GM18498 (cell line): Measurements from ENCODE around the gene ALOX12B.
"Not testable (repeated sequence)": the region's sequence is repeated elsewhere in the genome, so short reads cannot be mapped to it uniquely, and the experiment has no call there.

Experiments
- ATAC-seq: cut with Tn5 transposase; IDR thresholded peaks from one replicate; pipeline ENCODE4 v1.9.1; 2021; ENCODE audit warnings: mild to moderate bottlenecking, moderate library complexity; ENCODE audit not compliant: unreplicated experiment

Gene ALOX12B

DNA sequence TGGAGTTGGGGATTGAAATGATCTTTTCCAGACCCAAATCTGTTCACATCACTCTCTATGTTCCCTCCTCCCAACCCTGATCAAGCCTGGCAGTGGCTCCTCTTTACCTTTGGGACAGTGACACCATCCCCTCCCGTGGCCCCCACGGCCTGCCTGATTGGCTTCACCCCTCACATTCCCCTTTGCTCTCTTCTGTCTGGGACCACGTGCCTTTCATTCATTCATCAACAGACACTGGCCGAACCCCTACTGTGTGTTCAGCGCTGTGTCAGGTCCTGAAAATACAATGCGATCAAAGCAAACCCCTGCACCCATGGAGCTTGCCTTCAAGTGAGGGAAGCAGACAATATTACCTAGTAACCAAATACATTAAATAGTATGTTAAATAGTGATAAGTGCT is 2.2 kb upstream of the ALOX12B start:
- ATAC-seq: no peak

DNA sequence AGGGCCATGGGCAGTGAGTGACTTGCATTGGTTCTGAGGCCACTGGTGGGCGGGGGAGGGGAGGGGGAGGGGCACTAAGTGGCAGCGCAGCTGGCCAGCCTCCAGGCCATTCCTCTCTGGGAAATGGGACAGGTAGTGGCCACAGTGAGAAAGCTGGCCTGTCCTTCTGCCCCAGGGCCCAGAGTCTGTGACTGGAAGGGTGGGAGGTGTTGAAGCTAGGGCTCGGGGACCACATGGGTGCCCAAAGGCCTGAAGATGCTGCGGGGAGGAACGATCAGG is 375 bp upstream of the ALOX12B start:
- ATAC-seq: no peak

- no peak for ATAC-seq
Observed at GRCh38 chr17:8084250-8084649, 3.3 kb downstream of the ALOX12B start.

GRCh38 chr17:8082292-8082691 is 5.2 kb downstream of the ALOX12B start:
- ATAC-seq: no peak

GRCh38 chr17:8081876-8082275 is 5.6 kb downstream of the ALOX12B start:
- no peak for ATAC-seq

DNA sequence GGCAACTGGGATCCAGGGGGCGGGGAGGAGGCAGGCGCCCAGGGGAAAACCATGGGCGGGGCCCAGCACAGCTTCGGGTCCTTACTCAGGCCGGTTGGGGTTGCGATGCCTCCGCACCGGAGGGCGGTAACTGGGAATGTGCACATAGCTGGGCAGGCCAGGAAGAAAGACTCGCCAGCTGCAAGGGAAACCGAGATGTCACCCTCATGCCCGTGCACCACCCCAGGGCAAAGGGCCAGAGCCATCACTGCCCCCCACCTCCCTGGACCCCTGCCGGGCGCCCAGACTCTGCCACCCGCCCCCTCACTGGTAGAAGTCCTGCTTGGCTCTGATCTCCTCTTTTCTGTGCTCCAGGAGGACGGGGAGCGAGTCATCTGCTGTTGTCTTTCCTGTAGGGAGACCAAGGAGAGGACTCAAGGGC is 6.7 kb downstream of the ALOX12B start:
- ATAC-seq: no peak

- no peak for ATAC-seq
Observed at GRCh38 chr17:8080208-8080798, 7.2 kb downstream of the ALOX12B start.

DNA sequence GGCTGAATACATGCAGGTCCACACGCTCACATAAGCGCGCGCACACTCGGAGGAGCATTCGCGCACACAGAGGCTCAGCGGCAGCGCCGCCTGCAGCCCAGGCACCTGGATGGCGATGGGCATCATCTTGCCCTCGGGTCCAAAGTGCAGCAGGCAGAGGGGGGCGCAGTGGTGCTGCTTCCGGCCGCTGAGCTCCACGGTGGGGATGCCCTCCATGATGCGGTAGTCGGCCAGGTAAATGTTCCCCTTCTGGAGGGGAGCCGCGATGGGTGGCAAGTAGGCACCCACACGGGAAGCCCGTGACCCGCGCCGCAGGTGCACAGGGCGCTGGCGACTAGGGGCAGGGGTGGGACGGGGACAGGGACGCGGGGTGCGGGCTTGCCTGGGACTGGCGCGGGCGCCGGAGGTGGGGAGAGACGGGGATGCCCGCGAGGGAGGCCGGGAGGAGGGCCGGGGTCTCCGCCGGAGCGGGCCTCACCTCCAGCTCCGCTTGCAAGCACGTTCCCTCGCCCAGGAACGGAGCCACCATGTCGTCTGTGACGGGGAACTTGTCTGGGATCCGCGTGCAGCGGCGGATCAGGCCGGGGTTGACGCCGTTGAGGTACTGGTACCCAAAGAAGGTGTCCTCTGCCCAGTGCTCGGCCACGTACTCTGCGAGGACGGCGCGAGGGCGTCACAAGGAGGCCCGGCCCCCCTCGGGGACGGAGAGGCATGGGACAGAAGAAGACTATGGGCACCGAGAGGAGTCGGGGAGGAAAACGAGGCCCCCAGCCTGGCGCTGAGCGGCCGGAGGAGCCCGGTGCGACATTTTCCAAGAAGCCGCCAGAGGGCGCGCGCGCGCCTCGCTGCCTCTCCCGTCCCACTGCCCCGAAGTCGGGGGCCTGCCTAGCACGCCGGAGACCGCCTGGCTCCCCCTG is 8.0 kb downstream of the ALOX12B start:
- ATAC-seq: peak; percentile 57

DNA sequence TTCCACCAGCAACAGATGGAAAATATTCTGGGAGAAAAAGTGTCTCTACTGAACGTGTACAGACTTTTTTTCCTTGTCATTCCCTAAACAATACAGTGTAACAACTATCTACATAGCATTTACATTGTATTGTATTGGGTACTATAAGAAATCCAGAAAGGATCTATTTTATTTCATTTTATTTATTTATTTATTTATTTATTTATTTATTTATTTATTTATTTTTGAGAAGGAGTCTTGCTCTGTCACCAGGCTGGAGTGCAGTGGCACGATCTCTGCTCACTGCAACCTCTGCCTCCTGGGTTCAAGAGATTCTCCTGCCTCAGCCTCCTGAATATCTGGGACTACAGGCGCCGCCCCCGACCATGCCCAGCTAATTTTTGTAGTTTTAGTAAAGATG is 9.6 kb downstream of the ALOX12B start:
- not testable (repeated sequence) for ATAC-seq

- ATAC-seq: no peak
Observed at GRCh38 chr17:8076502-8077266, 10.8 kb downstream of the ALOX12B start.

GRCh38 chr17:8075574-8076342 is 11.8 kb downstream of the ALOX12B start:
- ATAC-seq: no peak

GRCh38 chr17:8075081-8075480 is 12.4 kb downstream of the ALOX12B start:
- ATAC-seq: no peak

- ATAC-seq: no peak
Observed at GRCh38 chr17:8074554-8074953, 13.0 kb downstream of the ALOX12B start.

- ATAC-seq: peak; percentile 53
Observed at GRCh38 chr17:8073627-8074484, 13.7 kb downstream of the ALOX12B start.

DNA sequence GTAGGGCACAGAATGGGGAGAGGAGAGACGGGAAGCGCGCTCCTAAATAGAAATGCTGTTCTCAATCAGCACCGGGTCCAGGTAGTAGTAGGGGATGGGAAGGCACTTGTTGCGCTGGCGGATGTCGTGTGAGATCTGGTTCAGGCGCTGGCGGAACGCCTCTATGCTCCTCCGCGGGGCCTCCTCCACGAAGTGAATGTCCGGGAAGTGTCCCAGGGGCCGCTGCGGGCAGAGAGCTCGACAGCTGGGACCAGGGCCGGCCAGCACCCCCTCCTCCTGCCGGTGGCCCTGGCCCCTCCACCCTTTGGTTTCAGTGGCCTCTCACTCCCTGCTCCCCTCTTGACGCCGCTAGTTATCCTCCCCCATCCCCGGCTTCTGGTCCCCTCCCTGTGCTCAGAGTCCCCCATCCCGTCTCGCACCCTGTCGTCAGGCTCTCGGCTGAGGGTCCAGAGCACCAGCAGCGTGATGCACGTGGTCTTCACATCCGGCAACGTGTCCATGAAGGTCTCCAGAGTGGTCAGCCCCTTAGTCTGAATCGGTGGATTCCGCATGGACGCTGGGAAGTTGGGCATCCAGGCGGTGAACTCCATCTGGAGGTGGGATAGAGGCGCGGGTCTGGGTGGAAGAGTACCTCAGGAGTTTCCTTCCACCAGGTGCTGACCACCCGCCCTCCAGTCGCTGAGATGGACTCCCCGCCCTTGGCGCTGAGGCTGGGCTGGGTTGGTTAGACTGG is 14.6 kb downstream of the ALOX12B start:
- ATAC-seq: no peak

GRCh38 chr17:8072341-8072728 is 15.2 kb downstream of the ALOX12B start:
- ATAC-seq: no peak

- no peak for ATAC-seq
Observed at GRCh38 chr17:8071496-8071895, 16.0 kb downstream of the ALOX12B start.

- ATAC-seq: no peak
Observed at GRCh38 chr17:8069587-8069860, 18.0 kb downstream of the ALOX12B start.

- no peak for ATAC-seq
Observed at GRCh38 chr17:8068736-8069586, 18.6 kb downstream of the ALOX12B start.
